Activated CD4-positive, alpha-beta T cell treated with anti-CD3 and anti-CD28 coated beads for 48 hours (primary cell): ENCODE results near the gene ARHGAP6.

Experiments
- DNase-seq: peaks from one replicate; pipeline ENCODE4 v3.0.0-alpha.2; 2020

The ARHGAP6 gene

GRCh38 chrX:11665168-11666111 is at the start of gene ARHGAP6:
Gene ARHGAP6 (minus strand): TSS chrX:11665920. CDS start chrX:11664828, 1,092 bp downstream.
- DNase-seq = no peak

- DNase-seq = no peak
These were observed 39.2 kb upstream of the ARHGAP6 start for GRCh38 chrX:11704725-11705495.

- DNase-seq = no peak
These were observed 38.1 kb upstream of the ARHGAP6 start for GRCh38 chrX:11703855-11704254.

GRCh38 chrX:11702965-11703631 is 37.4 kb upstream of the ARHGAP6 start:
- DNase-seq = no peak

GRCh38 chrX:11702420-11702819 is 36.7 kb upstream of the ARHGAP6 start:
- no peak for DNase-seq

GRCh38 chrX:11698702-11699101 is 33.0 kb upstream of the ARHGAP6 start:
- no peak for DNase-seq

GRCh38 chrX:11688201-11688600 is 22.5 kb upstream of the ARHGAP6 start:
- no peak for DNase-seq

GRCh38 chrX:11687157-11687556 is 21.4 kb upstream of the ARHGAP6 start:
- DNase-seq = no peak

- DNase-seq = no peak
These were observed 17.3 kb upstream of the ARHGAP6 start for GRCh38 chrX:11683057-11683456.

GRCh38 chrX:11678158-11678557 is 12.4 kb upstream of the ARHGAP6 start:
- DNase-seq = no peak

- no peak for DNase-seq
These were observed 6.5 kb upstream of the ARHGAP6 start for GRCh38 chrX:11672213-11672612.

- no peak for DNase-seq
These were observed 4.6 kb upstream of the ARHGAP6 start for GRCh38 chrX:11670316-11670715.

- DNase-seq = no peak
These were observed 1.4 kb upstream of the ARHGAP6 start for GRCh38 chrX:11666952-11667685.

- no peak for DNase-seq
These were observed 444 bp upstream of the ARHGAP6 start for GRCh38 chrX:11666164-11666563.

GRCh38 chrX:11664211-11665167 is 1.2 kb downstream of the ARHGAP6 start:
- no peak for DNase-seq

- DNase-seq = no peak
These were observed 1.9 kb downstream of the ARHGAP6 start for GRCh38 chrX:11663875-11664210.

GRCh38 chrX:11655282-11656015 is 10.3 kb downstream of the ARHGAP6 start:
- DNase-seq = no peak

- DNase-seq = no peak
These were observed 16.8 kb downstream of the ARHGAP6 start for GRCh38 chrX:11648705-11649519.

- no peak for DNase-seq
These were observed 18.6 kb downstream of the ARHGAP6 start for GRCh38 chrX:11647138-11647537.
